HCT116 (cell line): ENCODE data around the gene IFNL1. TPM values are rescaled to one million over a fixed set of nuclear protein-coding genes. Genes with fewer than 3 reads are reported as not detected.

Source experiments
- ATAC-seq: fragments of 200-7000 bp; cut with Tn5 transposase; 2 replicates; pipeline ENCODE4 v1.9.1; 2020; ENCODE audit warnings: mild to moderate bottlenecking, moderate library complexity
- BruUV-seq: library from RNA; stranded (reverse); fragments of 400-500 nt; replicated peaks from 2 replicates; lab custom pipeline; 2021; lab: Mats Ljungman, UMichigan
- CTCF ChIA-PET: fragments of 300-600 bp; sonication (Branson Sonifier 250); formaldehyde crosslinking; loops from one replicate; lab custom pipeline; 2021; ENCODE audit warnings: antibody characterized with exemption; lab: Charles Lee
- POLR2A ChIA-PET: fragments of 300-600, 350-600 bp; sonication (Branson Sonifier 250); formaldehyde crosslinking; loops from one replicate; lab custom pipeline; 2021; ENCODE audit warnings: antibody characterized with exemption; lab: Charles Lee
- RAD21 ChIA-PET, 2 experiments: fragments of 300-600 bp; sonication (Branson Sonifier 250); formaldehyde crosslinking; loops; one replicate each; lab custom pipeline; 2023; ENCODE audit warnings: low total read pairs in 2 of 2; ENCODE audit not compliant: uncharacterized antibody in 2 of 2, unreplicated experiment in 2 of 2, low non-redundant PET in 1 of 2; lab: Charles Lee
- DNase-seq: peaks from one replicate; pipeline ENCODE4 v3.0.0-alpha.2; 2010; ENCODE audit warnings: low read depth, low spot score
- H2AFZ ChIP-seq: fragments of 200-600 bp; shearing (Covaris generic), sonication (generic); 2 replicates; pipeline ENCODE4 v1.6.1; 2017; ENCODE audit warnings: low read depth, mixed run types, mixed read lengths, antibody characterized with exemption, low read length; ENCODE audit not compliant: poor library complexity, severe bottlenecking
- H3K27ac ChIP-seq: 2 replicates; pipeline ENCODE4 v1.5.1; 2012; ENCODE audit warnings: low read depth, low read length
- H3K27me3 ChIP-seq: fragments of 200-600 bp; sonication (generic); 2 replicates; pipeline ENCODE4 v1.6.1; 2016; ENCODE audit warnings: mixed run types, low read length, mixed read lengths; ENCODE audit not compliant: insufficient read depth
- H3K36me3 ChIP-seq, 2 experiments: fragments of 200-500 bp in 1 of 2; fragments of 200-600 bp in 1 of 2; sonication (Bioruptor generic) in 1 of 2; sonication (generic) in 1 of 2; 2 replicates each; pipeline versions ENCODE4 v1.5.1 to v1.6.1; 2014 to 2016; ENCODE audit warnings: low read length in 2 of 2, inconsistent platforms in 1 of 2, mixed read lengths in 1 of 2, mixed run types in 1 of 2; ENCODE audit not compliant: insufficient read depth in 2 of 2, control insufficient read depth in 1 of 2
- H3K4me1 ChIP-seq, 2 experiments: fragments of 200-600 bp in 1 of 2; sonication (generic) in 1 of 2; 2 replicates each; pipeline versions ENCODE4 v1.5.1 to v1.6.1; 2012 to 2017; ENCODE audit warnings: low read length in 2 of 2, inconsistent platforms in 1 of 2, mild to moderate bottlenecking in 1 of 2, mixed read lengths in 1 of 2, mixed run types in 1 of 2, moderate library complexity in 1 of 2; ENCODE audit not compliant: insufficient read depth in 2 of 2, control insufficient read depth in 1 of 2
- H3K4me2 ChIP-seq: fragments of 200-600 bp; sonication (generic); 2 replicates; pipeline ENCODE4 v1.6.1; 2017; ENCODE audit warnings: mixed run types, low read length, mixed read lengths
- H3K4me3 ChIP-seq, 2 experiments: fragments of 200-600 bp in 1 of 2; sonication (generic) in 1 of 2; replicated peaks in 1 of 2; 2 replicates each; pipeline ENCODE4 v1.5.1; 2011 to 2016; ENCODE audit warnings: low read length in 2 of 2, control low read depth in 1 of 2, low read depth in 1 of 2, mild to moderate bottlenecking in 1 of 2, mixed read lengths in 1 of 2, mixed run types in 1 of 2
- H3K79me2 ChIP-seq: fragments of 200-600 bp; sonication (generic); 2 replicates; pipeline ENCODE4 v1.6.1; 2017; ENCODE audit warnings: mild to moderate bottlenecking, mixed run types, low read length, moderate library complexity, mixed read lengths; ENCODE audit not compliant: insufficient read depth
- H3K9ac ChIP-seq: fragments of 200-600 bp; sonication (generic); 2 replicates; pipeline ENCODE4 v1.6.1; 2016; ENCODE audit warnings: low read length, mixed read lengths
- H3K9me2 ChIP-seq: fragments of 200-600 bp; sonication (generic), shearing (Covaris generic); 2 replicates; pipeline ENCODE4 v1.6.1; 2017; ENCODE audit warnings: mixed run types, mild to moderate bottlenecking, moderate library complexity; ENCODE audit not compliant: insufficient read depth
- H3K9me3 ChIP-seq, 2 experiments: fragments of 200-500 bp in 1 of 2; fragments of 200-600 bp in 1 of 2; sonication (Bioruptor generic) in 1 of 2; sonication (generic) in 1 of 2; 2 replicates each; pipeline ENCODE4 v1.6.1; 2014 to 2017; ENCODE audit warnings: low read length in 2 of 2, mixed read lengths in 2 of 2, inconsistent platforms in 1 of 2, low read depth in 1 of 2, mild to moderate bottlenecking in 1 of 2, mixed run types in 1 of 2, moderate library complexity in 1 of 2; ENCODE audit not compliant: control insufficient read depth in 1 of 2, insufficient read depth in 1 of 2
- H4K20me1 ChIP-seq: fragments of 200-600 bp; sonication (generic), shearing (Covaris generic); 2 replicates; pipeline ENCODE4 v1.6.1; 2017; ENCODE audit warnings: mixed run types, mild to moderate bottlenecking, moderate library complexity; ENCODE audit not compliant: insufficient read depth
- ATF3 ChIP-seq: IDR thresholded peaks from 2 replicates; pipeline ENCODE4 v1.6.1; 2012
- CBX3 ChIP-seq: IDR thresholded peaks from 2 replicates; pipeline ENCODE4 v1.6.1; 2012; ENCODE audit warnings: low read depth
- EGR1 ChIP-seq: IDR thresholded peaks from 2 replicates; pipeline ENCODE4 v1.6.1; 2012; ENCODE audit warnings: low read depth
- ELF1 ChIP-seq: IDR thresholded peaks from 2 replicates; pipeline ENCODE4 v1.6.1; 2012; ENCODE audit warnings: low read depth, borderline replicate concordance
- EZH2phosphoT487 ChIP-seq: fragments of 200-600 bp; IDR thresholded peaks from 2 replicates; pipeline ENCODE4 v1.6.1; 2018; ENCODE audit warnings: antibody characterized with exemption, borderline replicate concordance
- FOSL1 ChIP-seq: IDR thresholded peaks from 2 replicates; pipeline ENCODE4 v1.6.1; 2012; ENCODE audit warnings: low read depth
- JUND ChIP-seq: IDR thresholded peaks from 2 replicates; pipeline ENCODE4 v1.6.1; 2012
- POLR2A ChIP-seq: IDR thresholded peaks from 2 replicates; pipeline ENCODE4 v1.7.0; 2011; ENCODE audit warnings: borderline replicate concordance; ENCODE audit not compliant: insufficient read depth, insufficient read length; ENCODE audit errors: extremely low read depth
- RAD21 ChIP-seq: IDR thresholded peaks from 2 replicates; pipeline ENCODE4 v1.6.1; 2012; ENCODE audit warnings: low read depth, mild to moderate bottlenecking
- SIN3A ChIP-seq: IDR thresholded peaks from 2 replicates; pipeline ENCODE4 v1.6.1; 2012; ENCODE audit warnings: low read depth
- SP1 ChIP-seq: IDR thresholded peaks from 2 replicates; pipeline ENCODE4 v1.6.1; 2012; ENCODE audit warnings: low read depth
- ZFX ChIP-seq: fragments of 450-650 bp; IDR thresholded peaks from 2 replicates; pipeline ENCODE4 v1.6.1; 2017
- intact Hi-C: fragments of 100-400 bp; cut with micrococcal nuclease; formaldehyde crosslinking; loops from 2 replicates; pipeline ENCODE4 v1.10.0; 2022
- total RNA-seq: library from RNA; stranded (reverse); gene quantifications from one replicate; pipeline ENCODE4 v1.2.1, GENCODE V29; 2021; ENCODE audit not compliant: unreplicated experiment
- TF ChIP-seq, protein P1 (sequence below): IDR thresholded peaks from 2 replicates; pipeline ENCODE4 v1.6.1; 2012
- TF ChIP-seq, protein P2 (sequence below), 3 experiments: fragments of 200-600 bp in 1 of 3; sonication (generic) in 1 of 3; IDR thresholded peaks in 2 of 3; conservative IDR thresholded peaks in 1 of 3; 2 replicates each; pipeline ENCODE4 v1.5.1; 2012 to 2017; ENCODE audit warnings: low read depth in 2 of 3, low read length in 2 of 3, antibody characterized with exemption in 1 of 3, borderline replicate concordance in 1 of 3, control low read depth in 1 of 3, mild to moderate bottlenecking in 1 of 3, mixed read lengths in 1 of 3, mixed run types in 1 of 3, moderate library complexity in 1 of 3; ENCODE audit not compliant: insufficient read depth in 1 of 3
- TF ChIP-seq, protein P3 (sequence below): IDR thresholded peaks from 2 replicates; pipeline ENCODE4 v1.6.1; 2012; ENCODE audit warnings: low read depth

The IFNL1 gene
- total RNA-seq, 1 experiment from 2014 or later = not detected

- Histone ChIP-seq H3K4me1 (peaks cover under 1 to 1% of the 10 kb centered on the region in 2 experiments; a peak in 2 of 4 replicates), H2AFZ (no peak overlapping the region), H3K27ac (no peak overlapping the region), H3K4me2 (no peak overlapping the region), H4K20me1 (no peaks in the 10 kb centered on the region)
- no TSS peak for BruUV-seq
- TF ChIP-seq FOSL1 (no peak), RAD21 (no peak), CBX3 (no peak), SP1 (no peak), POLR2A (no peak), JUND (no peak), SIN3A (no peak), ATF3 (no peak), ELF1 (no peak), EZH2phosphoT487 (no peak), ZFX (no peak), EGR1 (no peak)
- TF ChIP-seq, protein P1, sequence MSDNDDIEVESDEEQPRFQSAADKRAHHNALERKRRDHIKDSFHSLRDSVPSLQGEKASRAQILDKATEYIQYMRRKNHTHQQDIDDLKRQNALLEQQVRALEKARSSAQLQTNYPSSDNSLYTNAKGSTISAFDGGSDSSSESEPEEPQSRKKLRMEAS = no peak
- TF ChIP-seq, protein P2, sequence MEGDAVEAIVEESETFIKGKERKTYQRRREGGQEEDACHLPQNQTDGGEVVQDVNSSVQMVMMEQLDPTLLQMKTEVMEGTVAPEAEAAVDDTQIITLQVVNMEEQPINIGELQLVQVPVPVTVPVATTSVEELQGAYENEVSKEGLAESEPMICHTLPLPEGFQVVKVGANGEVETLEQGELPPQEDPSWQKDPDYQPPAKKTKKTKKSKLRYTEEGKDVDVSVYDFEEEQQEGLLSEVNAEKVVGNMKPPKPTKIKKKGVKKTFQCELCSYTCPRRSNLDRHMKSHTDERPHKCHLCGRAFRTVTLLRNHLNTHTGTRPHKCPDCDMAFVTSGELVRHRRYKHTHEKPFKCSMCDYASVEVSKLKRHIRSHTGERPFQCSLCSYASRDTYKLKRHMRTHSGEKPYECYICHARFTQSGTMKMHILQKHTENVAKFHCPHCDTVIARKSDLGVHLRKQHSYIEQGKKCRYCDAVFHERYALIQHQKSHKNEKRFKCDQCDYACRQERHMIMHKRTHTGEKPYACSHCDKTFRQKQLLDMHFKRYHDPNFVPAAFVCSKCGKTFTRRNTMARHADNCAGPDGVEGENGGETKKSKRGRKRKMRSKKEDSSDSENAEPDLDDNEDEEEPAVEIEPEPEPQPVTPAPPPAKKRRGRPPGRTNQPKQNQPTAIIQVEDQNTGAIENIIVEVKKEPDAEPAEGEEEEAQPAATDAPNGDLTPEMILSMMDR (IDR thresholded peaks at IDR 0.05 in 2 of 3, conservative IDR thresholded peaks at IDR 0.05 in 1 of 3; ENCODE audit: borderline replicate concordance in 1 of 3, insufficient read depth in 1 of 3, low read depth in 2 of 3, low read length in 2 of 3) = no peak
- TF ChIP-seq, protein P3, sequence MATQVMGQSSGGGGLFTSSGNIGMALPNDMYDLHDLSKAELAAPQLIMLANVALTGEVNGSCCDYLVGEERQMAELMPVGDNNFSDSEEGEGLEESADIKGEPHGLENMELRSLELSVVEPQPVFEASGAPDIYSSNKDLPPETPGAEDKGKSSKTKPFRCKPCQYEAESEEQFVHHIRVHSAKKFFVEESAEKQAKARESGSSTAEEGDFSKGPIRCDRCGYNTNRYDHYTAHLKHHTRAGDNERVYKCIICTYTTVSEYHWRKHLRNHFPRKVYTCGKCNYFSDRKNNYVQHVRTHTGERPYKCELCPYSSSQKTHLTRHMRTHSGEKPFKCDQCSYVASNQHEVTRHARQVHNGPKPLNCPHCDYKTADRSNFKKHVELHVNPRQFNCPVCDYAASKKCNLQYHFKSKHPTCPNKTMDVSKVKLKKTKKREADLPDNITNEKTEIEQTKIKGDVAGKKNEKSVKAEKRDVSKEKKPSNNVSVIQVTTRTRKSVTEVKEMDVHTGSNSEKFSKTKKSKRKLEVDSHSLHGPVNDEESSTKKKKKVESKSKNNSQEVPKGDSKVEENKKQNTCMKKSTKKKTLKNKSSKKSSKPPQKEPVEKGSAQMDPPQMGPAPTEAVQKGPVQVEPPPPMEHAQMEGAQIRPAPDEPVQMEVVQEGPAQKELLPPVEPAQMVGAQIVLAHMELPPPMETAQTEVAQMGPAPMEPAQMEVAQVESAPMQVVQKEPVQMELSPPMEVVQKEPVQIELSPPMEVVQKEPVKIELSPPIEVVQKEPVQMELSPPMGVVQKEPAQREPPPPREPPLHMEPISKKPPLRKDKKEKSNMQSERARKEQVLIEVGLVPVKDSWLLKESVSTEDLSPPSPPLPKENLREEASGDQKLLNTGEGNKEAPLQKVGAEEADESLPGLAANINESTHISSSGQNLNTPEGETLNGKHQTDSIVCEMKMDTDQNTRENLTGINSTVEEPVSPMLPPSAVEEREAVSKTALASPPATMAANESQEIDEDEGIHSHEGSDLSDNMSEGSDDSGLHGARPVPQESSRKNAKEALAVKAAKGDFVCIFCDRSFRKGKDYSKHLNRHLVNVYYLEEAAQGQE = no peak
- TF ChIP-seq, all 23 proteins: peak for 0
- ChIA-PET CTCF (no interaction called here), POLR2A (no interaction called here), RAD21 (no interaction called here)
- Histone ChIP-seq H3K79me2 (peaks cover 33% of the 10 kb centered on the region), H3K9me2 (no peaks in the 10 kb centered on the region), H3K9me3 (no peaks in the 10 kb centered on the region), H3K4me3 (no peak overlapping the region), H3K9ac (no peak overlapping the region), H3K36me3 (peaks cover 10 to 13% of the 10 kb centered on the region in 2 experiments), H3K27me3 (no peaks in the 10 kb centered on the region)
- no peak for ATAC-seq
- intact Hi-C loops = no loop called here
- no peak for DNase-seq
Measured at GRCh38 chr19:39314016-39314728, 18.0 kb downstream of the IFNL1 start.
